K562 (cell line): ENCODE results near the gene PLEKHH3. TPM values are rescaled to one million over a fixed set of nuclear protein-coding genes. Genes with fewer than 3 reads are reported as not detected.

Experiments used
- ASH1L ChIP-seq: fragments of 450-650 bp; IDR thresholded peaks from 2 replicates; pipeline ENCODE4 v1.6.1; 2018; ENCODE audit warnings: borderline replicate concordance, mild to moderate bottlenecking, low read depth; ENCODE audit not compliant: partially characterized antibody
- CCNT2 ChIP-seq: IDR thresholded peaks from 2 replicates; pipeline ENCODE4 v1.6.1; 2011; ENCODE audit warnings: borderline replicate concordance, low read depth, mild to moderate bottlenecking, moderate library complexity, mixed read lengths, low read length; ENCODE audit not compliant: insufficient read length; ENCODE audit errors: extremely low read depth
- DMBX1 ChIP-seq: fragments of 250-450 bp; sonication (Bioruptor Pico); IDR thresholded peaks from 2 replicates; pipeline ENCODE4 v1.8.0; 2022; ENCODE audit warnings: inconsistent platforms, mild to moderate bottlenecking, moderate library complexity, borderline replicate concordance
- FOXJ3 ChIP-seq: sonication (generic); formaldehyde crosslinking; IDR thresholded peaks from 2 replicates; pipeline ENCODE4 v1.4.0; 2020; ENCODE audit warnings: mild to moderate bottlenecking, missing genetic modification reagents
- HMG20A ChIP-seq: fragments of 450-650 bp; formaldehyde crosslinking; conservative IDR thresholded peaks from 2 replicates; pipeline ENCODE4 v1.4.0; 2020; ENCODE audit warnings: mild to moderate bottlenecking, mixed read lengths
- MIER1 ChIP-seq: fragments of 450-650 bp; IDR thresholded peaks from 2 replicates; pipeline ENCODE4 v1.6.1; 2016; ENCODE audit warnings: antibody characterized with exemption, mild to moderate bottlenecking, low read depth
- PPARD ChIP-seq: fragments of 250-450 bp; sonication (Bioruptor Pico); IDR thresholded peaks from 2 replicates; pipeline ENCODE4 v1.8.0; 2022; ENCODE audit warnings: inconsistent platforms, mild to moderate bottlenecking, moderate library complexity
- RBBP5 ChIP-seq: fragments of 200-600 bp; sonication (generic); IDR thresholded peaks from 2 replicates; pipeline ENCODE4 v1.6.1; 2012; ENCODE audit warnings: borderline replicate concordance, mild to moderate bottlenecking, low read length, control low read depth, inconsistent platforms; ENCODE audit not compliant: insufficient read depth, poor library complexity, severe bottlenecking
- RCOR1 ChIP-seq, 2 experiments: IDR thresholded peaks; 2 replicates each; pipeline ENCODE4 v1.6.1; 2012; ENCODE audit warnings: low read depth in 2 of 2, low read length in 2 of 2, borderline replicate concordance in 1 of 2, improper control_type of control experiment in 1 of 2
- RNF2 ChIP-seq: sonication (generic); IDR thresholded peaks from 2 replicates; pipeline ENCODE4 v1.6.1; 2016
- SMC3 ChIP-seq: conservative IDR thresholded peaks from 2 replicates; pipeline ENCODE4 v1.6.1; 2011; ENCODE audit warnings: low read depth, low read length, improper control_type of control experiment; ENCODE audit not compliant: insufficient read depth
- SP1 ChIP-seq: sonication (generic); formaldehyde crosslinking; IDR thresholded peaks from 2 replicates; pipeline ENCODE4 v1.8.1; 2022; ENCODE audit warnings: mild to moderate bottlenecking, missing genetic modification reagents
- STAG1 ChIP-seq: sonication (generic); formaldehyde crosslinking; IDR thresholded peaks from 2 replicates; pipeline ENCODE4 v1.5.0; 2020; ENCODE audit warnings: missing genetic modification reagents, borderline replicate concordance
- STAT5B ChIP-seq: fragments of 250-450 bp; sonication (Bioruptor Pico); IDR thresholded peaks from 2 replicates; pipeline ENCODE4 v1.8.0; 2021; ENCODE audit warnings: mild to moderate bottlenecking, inconsistent platforms
- SUPT5H ChIP-seq: fragments of 450-650 bp; IDR thresholded peaks from 2 replicates; pipeline ENCODE4 v1.6.1; 2016
- TCF7L2 ChIP-seq: fragments of 150-350 bp; IDR thresholded peaks from 2 replicates; pipeline ENCODE4 v1.6.1; 2016; ENCODE audit warnings: low read depth, mild to moderate bottlenecking, low read length, moderate library complexity
- ZNF12 ChIP-seq: sonication (generic); formaldehyde crosslinking; IDR thresholded peaks from 2 replicates; pipeline ENCODE4 v1.4.0; 2020; ENCODE audit warnings: mild to moderate bottlenecking, missing genetic modification reagents
- ZNF311 ChIP-seq: fragments of 250-450 bp; sonication (Bioruptor Pico); IDR thresholded peaks from 2 replicates; pipeline ENCODE4 v1.4.0; 2020; ENCODE audit warnings: mild to moderate bottlenecking, moderate library complexity
- polyA plus RNA-seq, 8 experiments: library from polyadenylated mRNA; depleted of rRNA in 4 of 8; stranded (reverse) in 5 of 8; unstranded in 3 of 8; fragments of >200 nt; fragmentation: Nextera tagmentation in 2 of 8; fragmentation: Illumina TruSeq in 1 of 8; extraction: Ambion mirVana in 2 of 8; extraction: Trizol in 1 of 8; gene quantifications; 2 replicates each; pipeline versions ENCODE4 v1.2.1 to v1.2.3, GENCODE V29; 2011 to 2014; ENCODE audit warnings: inconsistent platforms in 1 of 8, missing spikeins in 1 of 8
- total RNA-seq, 7 experiments: library from RNA; depleted of rRNA in 6 of 7; stranded (reverse); fragments of >200 nt in 6 of 7; fragmentation: Illumina TruSeq in 2 of 7; extraction: Trizol in 2 of 7; gene quantifications; 2 replicates each; pipeline versions ENCODE4 v1.2.1 to v1.2.3, GENCODE V29; 2011 to 2021; ENCODE audit warnings: low replicate concordance in 1 of 7
- TF ChIP-seq, protein P1 (sequence below): IDR thresholded peaks from 2 replicates; pipeline ENCODE4 v1.6.1; 2011; ENCODE audit not compliant: insufficient read length; ENCODE audit errors: extremely low read depth
- TF ChIP-seq, protein P2 (sequence below): fragments of 450-650 bp; IDR thresholded peaks from 2 replicates; pipeline ENCODE4 v1.6.1; 2016; ENCODE audit warnings: low read depth, mild to moderate bottlenecking, moderate library complexity
- TF ChIP-seq, protein P3 (sequence below): sonication (generic); formaldehyde crosslinking; IDR thresholded peaks from 2 replicates; pipeline ENCODE4 v1.8.1; 2023; ENCODE audit warnings: mild to moderate bottlenecking, missing genetic modification reagents
- TF ChIP-seq, protein P4 (sequence below): fragments of 450-650 bp; formaldehyde crosslinking; IDR thresholded peaks from 2 replicates; pipeline ENCODE4 v1.4.0; 2020; ENCODE audit warnings: mild to moderate bottlenecking, moderate library complexity

The PLEKHH3 gene
- total and polyA plus RNA-seq, 9 of the 15 experiments (the other 6 are each of a cell fraction or from before 2014, with no cell fraction given) = 0.58 to 34.5 (median 5.0) TPM

DNA sequence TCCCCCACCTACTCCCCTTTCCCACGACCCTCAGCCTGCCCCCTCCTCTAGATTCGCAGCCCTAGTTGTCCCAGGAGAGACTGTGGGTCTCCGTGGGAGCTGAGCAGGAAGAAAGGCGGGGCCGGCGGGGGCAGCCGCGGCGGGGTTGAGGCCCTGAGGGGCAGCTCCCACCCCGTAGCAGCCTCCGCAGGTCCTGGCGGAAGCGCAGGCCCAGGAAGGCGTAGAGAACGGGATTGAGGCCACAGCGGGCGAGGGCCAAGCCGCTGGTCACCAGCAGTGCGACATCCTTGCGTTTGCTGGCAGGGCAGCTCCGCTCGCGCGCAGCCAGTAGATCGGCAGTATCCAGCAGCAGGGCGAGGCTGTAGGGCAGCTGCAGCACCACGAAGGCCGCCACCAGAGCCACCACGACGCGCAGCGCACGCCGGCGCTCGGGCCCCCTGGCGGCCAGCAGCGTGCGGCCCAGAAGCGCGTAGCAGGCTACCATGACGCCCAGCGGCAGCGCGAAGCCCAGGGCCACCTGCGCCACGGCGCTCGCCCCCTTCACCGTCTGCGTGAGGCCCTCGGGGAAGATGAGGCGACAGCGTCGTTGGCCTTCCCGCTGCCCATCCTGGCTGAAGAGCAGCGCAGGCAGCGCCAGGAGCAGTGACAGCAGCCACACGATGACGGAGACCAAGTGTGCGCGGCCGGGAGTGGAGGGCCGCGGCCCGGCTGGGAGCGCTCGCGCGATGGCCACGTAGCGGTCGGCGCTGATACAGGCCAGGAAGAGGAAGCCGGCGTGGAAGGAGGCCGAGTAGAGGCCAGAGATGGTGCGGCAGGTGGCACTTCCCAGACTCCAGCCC, 2.9 kb upstream of the PLEKHH3 start (continued):
- TF ChIP-seq CCNT2 (no peak), FOXJ3 (no peak), RCOR1 (IDR thresholded peaks at IDR 0.05; ENCODE audit: borderline replicate concordance in 1 of 2, low read depth in 2 of 2, low read length in 2 of 2) (no peak), STAG1 (CRISPR knock-in tag) (peak; percentile 71; the same call in 1 of the 2 replicates), SUPT5H (no peak), ZNF311 (CRISPR knock-in tag) (no peak), SP1 (CRISPR knock-in tag) (peak; percentile 88), ASH1L (no peak), HMG20A (no peak), ZNF12 (peak; percentile 89), RBBP5 (peak; percentile 81), STAT5B (CRISPR knock-in tag) (no peak), TCF7L2 (no peak), MIER1 (no peak), PPARD (0 out of 2 replicates have a peak, but pooled peaks have one; percentile 25), DMBX1 (CRISPR knock-in tag) (0 out of 2 replicates have a peak, but pooled peaks have one; percentile 9), RNF2 (peak; percentile 61; the same call in 1 of the 2 replicates), SMC3 (peak; percentile 39; the same call in 1 of the 2 replicates)
- TF ChIP-seq, protein P1, sequence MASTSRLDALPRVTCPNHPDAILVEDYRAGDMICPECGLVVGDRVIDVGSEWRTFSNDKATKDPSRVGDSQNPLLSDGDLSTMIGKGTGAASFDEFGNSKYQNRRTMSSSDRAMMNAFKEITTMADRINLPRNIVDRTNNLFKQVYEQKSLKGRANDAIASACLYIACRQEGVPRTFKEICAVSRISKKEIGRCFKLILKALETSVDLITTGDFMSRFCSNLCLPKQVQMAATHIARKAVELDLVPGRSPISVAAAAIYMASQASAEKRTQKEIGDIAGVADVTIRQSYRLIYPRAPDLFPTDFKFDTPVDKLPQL = no peak
- TF ChIP-seq, protein P2, sequence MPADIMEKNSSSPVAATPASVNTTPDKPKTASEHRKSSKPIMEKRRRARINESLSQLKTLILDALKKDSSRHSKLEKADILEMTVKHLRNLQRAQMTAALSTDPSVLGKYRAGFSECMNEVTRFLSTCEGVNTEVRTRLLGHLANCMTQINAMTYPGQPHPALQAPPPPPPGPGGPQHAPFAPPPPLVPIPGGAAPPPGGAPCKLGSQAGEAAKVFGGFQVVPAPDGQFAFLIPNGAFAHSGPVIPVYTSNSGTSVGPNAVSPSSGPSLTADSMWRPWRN = no peak
- TF ChIP-seq, protein P3, sequence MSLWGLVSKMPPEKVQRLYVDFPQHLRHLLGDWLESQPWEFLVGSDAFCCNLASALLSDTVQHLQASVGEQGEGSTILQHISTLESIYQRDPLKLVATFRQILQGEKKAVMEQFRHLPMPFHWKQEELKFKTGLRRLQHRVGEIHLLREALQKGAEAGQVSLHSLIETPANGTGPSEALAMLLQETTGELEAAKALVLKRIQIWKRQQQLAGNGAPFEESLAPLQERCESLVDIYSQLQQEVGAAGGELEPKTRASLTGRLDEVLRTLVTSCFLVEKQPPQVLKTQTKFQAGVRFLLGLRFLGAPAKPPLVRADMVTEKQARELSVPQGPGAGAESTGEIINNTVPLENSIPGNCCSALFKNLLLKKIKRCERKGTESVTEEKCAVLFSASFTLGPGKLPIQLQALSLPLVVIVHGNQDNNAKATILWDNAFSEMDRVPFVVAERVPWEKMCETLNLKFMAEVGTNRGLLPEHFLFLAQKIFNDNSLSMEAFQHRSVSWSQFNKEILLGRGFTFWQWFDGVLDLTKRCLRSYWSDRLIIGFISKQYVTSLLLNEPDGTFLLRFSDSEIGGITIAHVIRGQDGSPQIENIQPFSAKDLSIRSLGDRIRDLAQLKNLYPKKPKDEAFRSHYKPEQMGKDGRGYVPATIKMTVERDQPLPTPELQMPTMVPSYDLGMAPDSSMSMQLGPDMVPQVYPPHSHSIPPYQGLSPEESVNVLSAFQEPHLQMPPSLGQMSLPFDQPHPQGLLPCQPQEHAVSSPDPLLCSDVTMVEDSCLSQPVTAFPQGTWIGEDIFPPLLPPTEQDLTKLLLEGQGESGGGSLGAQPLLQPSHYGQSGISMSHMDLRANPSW (CRISPR knock-in tag) = no peak
- TF ChIP-seq, protein P4, sequence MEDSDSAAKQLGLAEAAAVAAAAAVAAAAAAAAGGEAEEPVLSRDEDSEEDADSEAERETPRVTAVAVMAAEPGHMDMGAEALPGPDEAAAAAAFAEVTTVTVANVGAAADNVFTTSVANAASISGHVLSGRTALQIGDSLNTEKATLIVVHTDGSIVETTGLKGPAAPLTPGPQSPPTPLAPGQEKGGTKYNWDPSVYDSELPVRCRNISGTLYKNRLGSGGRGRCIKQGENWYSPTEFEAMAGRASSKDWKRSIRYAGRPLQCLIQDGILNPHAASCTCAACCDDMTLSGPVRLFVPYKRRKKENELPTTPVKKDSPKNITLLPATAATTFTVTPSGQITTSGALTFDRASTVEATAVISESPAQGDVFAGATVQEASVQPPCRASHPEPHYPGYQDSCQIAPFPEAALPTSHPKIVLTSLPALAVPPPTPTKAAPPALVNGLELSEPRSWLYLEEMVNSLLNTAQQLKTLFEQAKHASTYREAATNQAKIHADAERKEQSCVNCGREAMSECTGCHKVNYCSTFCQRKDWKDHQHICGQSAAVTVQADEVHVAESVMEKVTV = no peak
